Stimulated activated naive CD8-positive, alpha-beta T cell treated with anti-CD3 and anti-CD28 coated beads, Interleukin-15, Interleukin-2, amounts not matched to agents 100 U/mL and 50 U/mL, for 24 hours (primary cell): ENCODE data around the gene PEX10.
"Not testable (repeated sequence)": the region's sequence is repeated elsewhere in the genome, so short reads cannot be mapped to it uniquely, and the experiment has no call there.

ENCODE experiments used
- ATAC-seq: fragments of 150-1000 bp; cut with Tn5 transposase; one replicate; pipeline ENCODE4 v1.10.0; 2021
- DNase-seq: peaks from one replicate; pipeline ENCODE4 v3.0.0; 2021

The PEX10 gene

DNA sequence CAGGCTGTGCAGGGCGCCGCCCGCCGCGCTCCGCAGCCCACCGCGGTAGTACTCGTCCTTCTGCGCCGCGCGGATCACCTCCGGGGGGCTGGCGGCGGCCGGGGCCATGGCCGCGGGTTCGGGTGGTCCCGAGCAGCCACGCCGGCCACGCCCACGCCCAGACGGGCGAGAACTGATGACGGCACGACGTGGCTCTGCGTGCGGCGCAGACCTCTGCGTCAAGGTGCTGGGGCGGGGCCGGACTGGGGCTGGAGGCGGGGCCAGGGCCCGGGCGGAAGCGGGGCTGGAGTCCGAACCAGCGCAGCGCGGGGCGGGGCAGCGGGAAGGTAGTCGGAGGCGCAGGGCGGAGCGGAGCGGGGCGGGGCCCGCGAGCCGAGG lies at the start of gene PEX10:
Gene PEX10 (minus strand): TSS at position 170 of the 378 bp plus-strand sequence. CDS start 62 bp downstream, at position 108.
- DNase-seq, result peak; percentile 100
- ATAC-seq, result peak; percentile 90

- DNase-seq, result no peak
- peak; percentile 33 for ATAC-seq
Measured at GRCh38 chr1:2460996-2461751, 48.8 kb upstream of the PEX10 start.

- ATAC-seq (no peak), DNase-seq (no peak)
Measured at GRCh38 chr1:2460203-2460602, 47.8 kb upstream of the PEX10 start.

DNA sequence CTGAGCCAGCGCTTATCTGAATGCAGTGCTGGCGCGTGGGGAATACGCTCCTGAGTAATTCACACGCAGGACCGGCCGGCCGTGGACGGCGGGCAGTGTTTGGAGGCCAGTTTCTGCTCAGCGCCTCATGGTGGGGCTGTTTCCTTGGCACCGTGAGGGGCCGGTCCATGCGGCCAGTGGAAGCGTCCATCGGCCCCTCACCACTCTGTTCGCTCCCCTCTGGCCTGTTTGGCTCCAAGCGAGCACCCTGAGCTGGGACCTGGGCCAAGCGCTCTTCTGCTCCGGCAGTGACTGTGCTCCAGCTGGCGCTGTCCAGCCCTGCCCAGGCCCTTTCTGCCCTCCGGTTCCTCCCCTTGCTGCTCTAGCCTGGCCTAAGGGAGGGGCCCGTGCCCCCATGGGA lies 47.4 kb upstream of the PEX10 start:
- no peak for DNase-seq
- no peak for ATAC-seq

GRCh38 chr1:2459102-2459753 lies 46.9 kb upstream of the PEX10 start:
- ATAC-seq, DNase-seq: not testable (repeated sequence)

GRCh38 chr1:2458687-2459086 lies 46.3 kb upstream of the PEX10 start:
- ATAC-seq, result no peak
- DNase-seq, result no peak

DNA sequence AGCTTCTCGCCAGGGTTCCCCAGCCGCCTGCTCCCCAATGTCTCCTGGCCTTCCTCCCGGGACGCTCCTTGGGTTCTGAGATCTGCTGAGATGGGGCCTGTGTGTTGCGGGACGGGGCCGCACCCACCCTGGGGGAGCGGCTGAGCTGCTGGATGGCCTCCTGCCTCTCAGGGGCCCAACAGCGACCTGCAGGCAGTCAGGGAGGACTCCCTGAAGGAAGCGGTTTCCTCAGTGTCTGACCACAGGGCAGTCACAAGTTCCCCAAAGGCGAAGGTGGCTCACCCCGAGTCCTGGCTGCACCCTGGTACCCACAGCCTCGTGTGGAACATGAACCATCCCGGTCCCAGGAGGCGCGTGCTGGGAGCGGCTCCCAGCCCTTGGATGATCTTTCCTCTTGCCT lies 45.1 kb upstream of the PEX10 start:
- ATAC-seq (no peak), DNase-seq (no peak)

GRCh38 chr1:2455757-2456156 lies 43.4 kb upstream of the PEX10 start:
- DNase-seq (no peak), ATAC-seq (no peak)

- ATAC-seq (no peak), DNase-seq (no peak)
Measured at GRCh38 chr1:2454227-2454626, 41.9 kb upstream of the PEX10 start.

- DNase-seq (no peak), ATAC-seq (no peak)
Measured at GRCh38 chr1:2452932-2453315, 40.6 kb upstream of the PEX10 start.

- no peak for ATAC-seq
- DNase-seq, result no peak
Measured at GRCh38 chr1:2452201-2452931, 40.0 kb upstream of the PEX10 start.

DNA sequence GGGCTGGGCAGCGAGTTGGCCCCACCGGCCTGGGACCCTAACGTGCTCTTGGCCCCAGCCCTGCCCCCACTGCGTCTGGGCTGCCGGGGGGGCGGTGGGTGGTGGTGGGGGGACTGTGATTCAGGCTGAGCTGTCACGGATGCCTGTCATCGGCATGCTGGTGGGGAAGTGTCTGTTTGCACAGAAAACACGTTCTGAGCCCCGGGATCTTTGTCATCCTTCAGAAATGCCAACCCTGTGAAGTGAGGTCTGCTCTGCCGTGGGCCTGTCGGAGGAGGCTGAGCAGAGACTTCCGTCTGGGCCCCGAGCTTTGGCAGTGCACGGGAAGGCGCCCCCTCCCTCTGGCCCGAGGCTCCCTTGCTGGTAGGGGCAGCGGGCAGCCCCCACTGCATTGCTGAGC lies 39.4 kb upstream of the PEX10 start:
- ATAC-seq (no peak), DNase-seq (no peak)

- ATAC-seq, result no peak
- no peak for DNase-seq
Measured at GRCh38 chr1:2449636-2450454, 37.5 kb upstream of the PEX10 start.

GRCh38 chr1:2448098-2448445 lies 35.7 kb upstream of the PEX10 start:
- DNase-seq, result no peak
- no peak for ATAC-seq

- ATAC-seq (no peak), DNase-seq (no peak)
Measured at GRCh38 chr1:2447276-2448097, 35.1 kb upstream of the PEX10 start.

DNA sequence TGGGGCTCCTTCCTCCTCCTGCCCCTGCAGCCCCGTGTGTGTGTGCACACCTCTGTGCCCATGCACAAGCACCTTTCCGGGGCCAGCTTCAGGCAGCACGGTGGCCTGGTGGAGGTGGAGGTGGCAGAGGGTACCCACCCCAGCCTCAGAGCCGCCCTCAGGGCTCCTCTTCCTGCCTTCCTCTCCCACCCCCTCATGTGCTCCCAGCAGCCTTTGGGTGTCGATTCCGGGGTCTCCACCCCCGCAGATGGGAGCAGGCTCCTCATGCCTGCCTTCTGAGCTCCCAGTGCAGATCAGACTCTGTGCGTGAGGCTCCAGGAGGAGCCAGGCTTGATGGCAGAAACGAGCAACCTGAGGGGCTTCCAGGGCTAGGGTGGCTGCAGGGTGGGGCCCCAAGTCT lies 34.5 kb upstream of the PEX10 start:
- ATAC-seq (no peak), DNase-seq (no peak)

DNA sequence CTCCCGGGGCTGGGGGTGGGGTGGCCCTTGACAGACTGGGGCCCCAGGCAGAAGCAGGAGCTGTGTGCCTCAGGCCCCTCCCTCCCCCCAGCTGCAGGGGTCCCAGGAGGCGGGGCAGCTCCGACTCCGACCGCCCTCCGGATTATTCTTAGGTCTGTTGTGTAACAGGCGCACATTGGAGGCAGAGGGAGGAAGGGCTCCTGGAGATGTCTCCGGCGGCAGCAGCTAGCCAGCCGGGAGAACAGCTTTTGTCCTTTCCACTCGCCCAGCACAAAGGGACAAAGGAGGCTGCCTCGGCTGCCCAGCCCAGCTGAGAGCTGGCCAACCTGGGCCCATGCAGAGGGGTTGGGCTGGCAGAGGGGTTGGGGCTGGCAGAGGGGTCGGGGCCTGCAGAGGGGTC lies 34.0 kb upstream of the PEX10 start:
- ATAC-seq (no peak), DNase-seq (no peak)

- ATAC-seq (no peak), DNase-seq (no peak)
Measured at GRCh38 chr1:2445823-2446215, 33.5 kb upstream of the PEX10 start.

- DNase-seq (no peak), ATAC-seq (no peak)
Measured at GRCh38 chr1:2445162-2445822, 32.9 kb upstream of the PEX10 start.

DNA sequence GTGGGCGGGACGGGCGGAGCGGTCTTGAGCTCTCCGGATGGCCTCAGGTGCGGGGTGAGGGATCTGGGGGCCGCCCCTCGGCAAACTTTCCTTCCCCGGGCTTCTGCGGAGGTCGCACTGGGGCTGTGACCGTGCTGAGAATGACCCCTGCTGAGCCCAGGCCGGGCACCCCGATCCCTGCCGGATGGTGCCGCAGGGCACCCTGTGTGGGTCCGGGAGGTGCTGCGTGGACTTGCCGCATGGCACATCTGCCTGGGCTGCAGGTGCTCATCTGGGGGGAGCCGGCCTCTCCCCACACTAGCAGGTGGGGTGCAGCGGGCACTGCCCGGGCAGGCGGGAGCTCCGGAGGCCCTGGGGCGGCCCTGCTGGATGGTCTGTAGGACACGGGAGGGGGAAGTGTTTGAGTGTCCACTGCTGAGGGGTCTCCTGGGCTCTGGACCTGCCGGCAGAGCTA lies 31.8 kb upstream of the PEX10 start:
- no peak for ATAC-seq

More for the DNA sequence above, 31.8 kb upstream of the PEX10 start:
- DNase-seq, result no peak
